ENCODE results near the gene ITPKB.

ITPKB gene

GRCh38 chr1:226584164-226584563 is 154.9 kb downstream of the ITPKB start:
- no peaks in the 10 kb centered on the region for H3K9me3 Mint-ChIP-seq
- H3K4me1 Mint-ChIP-seq: peaks cover 8% of the 10 kb centered on the region
- no peak for TF ChIP-seq CTCF (IDR thresholded peaks at IDR 0.05)
- H3K27ac Mint-ChIP-seq: no peak overlapping the region
- no peak for DNase-seq
- H3K4me3 Mint-ChIP-seq: no peak overlapping the region
- peaks cover 23% of the 10 kb centered on the region for H3K27me3 Mint-ChIP-seq (ENCODE audit: low read depth, poor library complexity)
- no peaks in the 10 kb centered on the region for H3K36me3 Mint-ChIP-seq (ENCODE audit: low read depth)

GRCh38 chr1:226582966-226583365 is 156.1 kb downstream of the ITPKB start:
- Mint-ChIP-seq H3K9me3 (no peaks in the 10 kb centered on the region), H3K36me3 (ENCODE audit: low read depth) (no peaks in the 10 kb centered on the region), H3K4me1 (peaks cover 6% of the 10 kb centered on the region), H3K27ac (no peak overlapping the region), H3K27me3 (ENCODE audit: low read depth, poor library complexity) (peaks cover 18% of the 10 kb centered on the region), H3K4me3 (no peak overlapping the region)
- TF ChIP-seq CTCF (IDR thresholded peaks at IDR 0.05): no peak
- no peak for DNase-seq
